Osteocyte (in vitro differentiated cells): ENCODE measurements around the gene TSSK2. TPM values are rescaled to one million over a fixed set of nuclear protein-coding genes. Genes with fewer than 3 reads are reported as not detected.
A peak's percentile ranks its signal among the peaks of the same experiment; 100 is the strongest.

Experiments used
- DNase-seq: peaks from one replicate; pipeline ENCODE4 v3.0.0; 2021; ENCODE audit warnings: mixed read lengths; ENCODE audit not compliant: unreplicated experiment; ENCODE audit errors: extremely low spot score
- H3K27ac Mint-ChIP-seq: one replicate; pipeline ENCODE4 v1.8.0; 2021; ENCODE audit warnings: mild to moderate bottlenecking, mixed read lengths; ENCODE audit not compliant: unreplicated experiment
- H3K27me3 Mint-ChIP-seq: one replicate; pipeline ENCODE4 v1.8.0; 2021; ENCODE audit warnings: mixed read lengths; ENCODE audit not compliant: unreplicated experiment
- H3K36me3 Mint-ChIP-seq: one replicate; pipeline ENCODE4 v1.8.0; 2021; ENCODE audit warnings: mixed read lengths; ENCODE audit not compliant: unreplicated experiment
- H3K4me1 Mint-ChIP-seq: one replicate; pipeline ENCODE4 v1.8.0; 2021; ENCODE audit warnings: mixed read lengths; ENCODE audit not compliant: unreplicated experiment
- H3K4me3 Mint-ChIP-seq: one replicate; pipeline ENCODE4 v1.8.0; 2021; ENCODE audit warnings: mild to moderate bottlenecking, moderate library complexity, mixed read lengths; ENCODE audit not compliant: unreplicated experiment
- H3K9me3 Mint-ChIP-seq: one replicate; pipeline ENCODE4 v1.8.0; 2021; ENCODE audit warnings: mixed read lengths; ENCODE audit not compliant: unreplicated experiment
- CTCF ChIP-seq: fragments of 200-600 bp; sonication (generic); IDR thresholded peaks from 2 replicates; pipeline ENCODE4 v1.5.0; 2021; ENCODE audit warnings: antibody characterized with exemption, mild to moderate bottlenecking, moderate library complexity
- total RNA-seq: library from RNA; stranded (reverse); gene quantifications from 2 replicates; pipeline ENCODE4 v1.2.1, GENCODE V29; 2021

The TSSK2 gene
- total RNA-seq, 1 donor from 2014 or later, result not detected

- no peak for DNase-seq
- Mint-ChIP-seq H3K27me3 (peaks cover 18% of the 10 kb centered on the region), H3K4me3 (peak overlapping the region; percentile 92), H3K27ac (peak overlapping the region; percentile 89), H3K9me3 (no peaks in the 10 kb centered on the region), H3K4me1 (peaks cover 62% of the 10 kb centered on the region), H3K36me3 (no peaks in the 10 kb centered on the region)
- no peak for TF ChIP-seq CTCF
These were observed 42.2 kb downstream of the TSSK2 start for GRCh38 chr22:19173047-19174035.

- DNase-seq, result no peak
- Mint-ChIP-seq H3K27ac (peak overlapping the region; percentile 54), H3K4me1 (peaks cover 64% of the 10 kb centered on the region)
These were observed 43.3 kb downstream of the TSSK2 start for GRCh38 chr22:19174106-19175025.

GRCh38 chr22:19175026-19175601, 44.0 kb downstream of the TSSK2 start:
- peak overlapping the region; percentile 54 for H3K27ac Mint-ChIP-seq
- no peak for TF ChIP-seq CTCF
- H3K27me3 Mint-ChIP-seq, result peaks cover 5% of the 10 kb centered on the region
- peaks cover 66% of the 10 kb centered on the region for H3K4me1 Mint-ChIP-seq
- H3K9me3 Mint-ChIP-seq, result no peaks in the 10 kb centered on the region
- no peak for DNase-seq
- no peak overlapping the region for H3K4me3 Mint-ChIP-seq
- H3K36me3 Mint-ChIP-seq, result no peaks in the 10 kb centered on the region

More at GRCh38 chr22:19174106-19175025, 43.3 kb downstream of the TSSK2 start:
- Mint-ChIP-seq H3K9me3 (no peaks in the 10 kb centered on the region), H3K4me3 (peak overlapping the region; percentile 26), H3K27me3 (peaks cover 10% of the 10 kb centered on the region), H3K36me3 (no peaks in the 10 kb centered on the region)
- no peak for TF ChIP-seq CTCF

GRCh38 chr22:19175602-19176174, 44.6 kb downstream of the TSSK2 start:
- no peaks in the 10 kb centered on the region for H3K36me3 Mint-ChIP-seq
- H3K4me1 Mint-ChIP-seq, result peaks cover 61% of the 10 kb centered on the region
- DNase-seq, result no peak
- H3K9me3 Mint-ChIP-seq, result no peaks in the 10 kb centered on the region
- TF ChIP-seq CTCF, result no peak
- peak overlapping the region; percentile 46 for H3K27ac Mint-ChIP-seq
- no peaks in the 10 kb centered on the region for H3K27me3 Mint-ChIP-seq
- peak overlapping the region; percentile 33 for H3K4me3 Mint-ChIP-seq
